ENCODE measurements around the gene VPS13D.
"Not testable (repeated sequence)": the region's sequence is repeated elsewhere in the genome, so short reads cannot be mapped to it uniquely, and the experiment has no call there.

The VPS13D gene

GRCh38 chr1:12524266-12524665 lies 294.4 kb downstream of the VPS13D start:
- DNase-seq = no peak

- DNase-seq = no peak
Observed at GRCh38 chr1:12525311-12526181, 295.7 kb downstream of the VPS13D start.

GRCh38 chr1:12527564-12527963 lies 297.7 kb downstream of the VPS13D start:
- DNase-seq = no peak

- no peak for DNase-seq
Observed at GRCh38 chr1:12528021-12528852, 298.4 kb downstream of the VPS13D start.

GRCh38 chr1:12529640-12530174 lies 299.9 kb downstream of the VPS13D start:
- DNase-seq = no peak

- no peak for DNase-seq
Observed at GRCh38 chr1:12530462-12531178, 300.8 kb downstream of the VPS13D start.

- DNase-seq = no peak
Observed at GRCh38 chr1:12531179-12531499, 301.3 kb downstream of the VPS13D start.

- DNase-seq = no peak
Observed at GRCh38 chr1:12532405-12533315, 302.8 kb downstream of the VPS13D start.

- no peak for DNase-seq
Observed at GRCh38 chr1:12536023-12536639, 306.3 kb downstream of the VPS13D start.

- no peak for DNase-seq
Observed at GRCh38 chr1:12537294-12537693, 307.5 kb downstream of the VPS13D start.

GRCh38 chr1:12537906-12538461 lies 308.2 kb downstream of the VPS13D start:
- DNase-seq = no peak

GRCh38 chr1:12538536-12538935 lies 308.7 kb downstream of the VPS13D start:
- not testable (repeated sequence) for DNase-seq

- DNase-seq = no peak
Observed at GRCh38 chr1:12539320-12539704, 309.5 kb downstream of the VPS13D start.

GRCh38 chr1:12539705-12540579 lies 310.1 kb downstream of the VPS13D start:
- DNase-seq = no peak

- DNase-seq = no peak
Observed at GRCh38 chr1:12540580-12541273, 310.9 kb downstream of the VPS13D start.

GRCh38 chr1:12541274-12542137 lies 311.7 kb downstream of the VPS13D start:
- no peak for DNase-seq

- DNase-seq = no peak
Observed at GRCh38 chr1:12542138-12542465, 312.3 kb downstream of the VPS13D start.

Measured in stimulated activated CD4-positive, alpha-beta T cell treated with anti-CD3 and anti-CD28 coated beads, Interleukin-4, amount 100 ng/mL, for 4 hours (primary cell).